DOHH2 (cell line): ENCODE results near the gene FAM107B.

Source experiments
- CTCF ChIP-seq: fragments of 200-600 bp; sonication (generic); IDR thresholded peaks from one replicate; pipeline ENCODE4 v1.5.1; 2014; ENCODE audit warnings: antibody characterized with exemption, mild to moderate bottlenecking, low read depth, low read length; ENCODE audit not compliant: poor library complexity, severe bottlenecking
- EZH2phosphoT487 ChIP-seq: fragments of 200-600 bp; sonication (generic); IDR thresholded peaks from 2 replicates; pipeline ENCODE4 v1.6.1; 2017; ENCODE audit warnings: borderline replicate concordance, mild to moderate bottlenecking, antibody characterized with exemption, low read length, moderate library complexity, mixed read lengths

GRCh38 chr10:14595526-14596182, 179.0 kb downstream of the FAM107B start:
- TF ChIP-seq CTCF (no peak), EZH2phosphoT487 (no peak)
